Measurements from ENCODE around the gene DPYSL5.

Gene DPYSL5

GRCh38 chr2:26968001-26968400, 120.1 kb downstream of the DPYSL5 start:
- H3K27ac Mint-ChIP-seq = no peak overlapping the region
- no peaks in the 10 kb centered on the region for H3K9me3 Mint-ChIP-seq (ENCODE audit: low read depth)
- H3K36me3 Mint-ChIP-seq = no peaks in the 10 kb centered on the region

DNA sequence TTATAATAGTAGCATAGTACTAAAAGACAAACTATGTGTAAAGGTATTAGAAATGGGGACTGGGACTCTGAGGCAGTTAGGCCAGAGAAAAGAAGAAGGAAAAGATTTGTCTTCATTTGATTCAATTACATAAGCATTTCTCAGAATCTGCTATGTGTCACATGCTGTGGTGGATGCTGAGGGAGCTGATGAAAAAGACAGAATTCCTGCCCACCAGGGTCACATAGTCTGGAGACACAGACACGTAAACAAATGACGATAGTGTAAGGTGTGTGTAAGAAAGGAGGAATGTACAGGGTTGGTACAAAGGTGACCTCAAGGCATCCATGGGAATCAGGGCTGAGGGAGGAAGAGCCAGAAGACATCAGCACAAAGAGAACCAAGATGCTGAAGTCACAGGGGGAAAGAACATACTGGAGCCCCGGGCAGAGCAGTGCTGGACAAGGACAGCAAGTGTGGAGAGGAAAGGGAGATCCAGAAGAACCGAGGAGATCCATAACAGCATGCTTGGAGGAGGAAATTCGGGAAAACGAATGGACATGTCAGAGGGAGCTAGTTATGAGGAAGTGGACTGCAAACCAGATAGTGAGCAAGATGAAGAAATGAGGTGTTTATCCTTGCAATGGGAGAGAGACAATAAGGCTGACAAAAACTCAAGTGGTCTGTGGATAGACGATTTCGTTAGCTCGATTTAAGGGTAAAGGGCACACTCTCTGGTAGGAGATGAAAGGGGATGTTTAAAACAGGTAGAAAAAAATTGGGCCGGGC, 121.3 kb downstream of the DPYSL5 start:
- Mint-ChIP-seq H3K27ac (no peak overlapping the region), H3K27me3 (peaks cover 7% of the 10 kb centered on the region), H3K4me1 (ENCODE audit: low read depth) (peaks cover 24% of the 10 kb centered on the region), H3K9me3 (ENCODE audit: low read depth) (no peaks in the 10 kb centered on the region), H3K36me3 (no peaks in the 10 kb centered on the region), H3K4me3 (peak overlapping the region; percentile 82)

More at GRCh38 chr2:26968001-26968400, 120.1 kb downstream of the DPYSL5 start:
- H3K4me3 Mint-ChIP-seq = no peak overlapping the region
- H3K27me3 Mint-ChIP-seq = peaks cover 9% of the 10 kb centered on the region
- peaks cover 24% of the 10 kb centered on the region for H3K4me1 Mint-ChIP-seq (ENCODE audit: low read depth)

DNA sequence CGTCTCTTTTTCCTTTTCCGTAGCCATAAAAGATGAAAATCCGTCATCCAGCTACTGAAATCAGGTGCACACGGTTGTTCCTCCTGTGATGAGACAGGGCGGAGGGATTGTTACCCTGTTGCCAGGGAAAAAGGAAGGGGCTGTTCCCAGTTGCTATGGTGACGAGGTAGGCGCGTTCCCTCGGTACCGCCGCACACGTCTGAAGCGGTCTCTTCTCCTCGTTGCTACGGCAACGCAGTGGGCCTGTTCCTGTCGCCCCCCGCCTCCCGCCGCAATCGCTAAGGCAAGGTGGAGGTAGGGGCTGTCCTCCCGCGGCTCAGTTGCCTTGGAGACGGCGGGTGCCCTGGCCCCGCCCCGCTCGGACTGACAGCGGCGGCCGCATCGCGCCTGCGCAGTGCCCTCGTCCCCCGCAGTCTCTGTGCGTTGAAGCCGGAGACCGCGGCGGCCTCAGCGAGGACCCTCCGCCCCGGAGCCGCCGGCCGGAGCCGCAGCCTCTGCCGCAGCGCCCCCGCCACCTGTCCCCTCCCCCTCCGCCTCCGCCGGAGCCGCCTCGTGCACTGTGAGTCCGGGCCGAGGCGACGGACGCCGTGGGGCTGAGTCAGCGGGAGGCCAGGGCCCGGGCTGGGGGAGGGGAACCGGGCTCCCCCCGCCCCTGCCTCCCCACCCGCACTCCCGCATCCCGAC, 122.5 kb downstream of the DPYSL5 start, which contains the start of gene MAPRE3:
TSS of gene MAPRE3 (plus strand) at position 394 of the 684 bp plus-strand sequence. CDS start 51,582 bp downstream, outside the sequence.
- H3K27me3 Mint-ChIP-seq = peaks cover 6% of the 10 kb centered on the region
- H3K4me1 Mint-ChIP-seq (ENCODE audit: low read depth) = peaks cover 24% of the 10 kb centered on the region
- peak within 1 kb of the TSS; percentile 89 for H3K4me3 Mint-ChIP-seq
- H3K27ac Mint-ChIP-seq = no peak within 1 kb of the TSS
- H3K9me3 Mint-ChIP-seq (ENCODE audit: low read depth) = no peaks in the 10 kb centered on the region
- no peaks in the 10 kb centered on the region for H3K36me3 Mint-ChIP-seq

- peaks cover 6% of the 10 kb centered on the region for H3K27me3 Mint-ChIP-seq
Measured at GRCh38 chr2:26970928-26971627, 123.1 kb downstream of the DPYSL5 start.

DNA sequence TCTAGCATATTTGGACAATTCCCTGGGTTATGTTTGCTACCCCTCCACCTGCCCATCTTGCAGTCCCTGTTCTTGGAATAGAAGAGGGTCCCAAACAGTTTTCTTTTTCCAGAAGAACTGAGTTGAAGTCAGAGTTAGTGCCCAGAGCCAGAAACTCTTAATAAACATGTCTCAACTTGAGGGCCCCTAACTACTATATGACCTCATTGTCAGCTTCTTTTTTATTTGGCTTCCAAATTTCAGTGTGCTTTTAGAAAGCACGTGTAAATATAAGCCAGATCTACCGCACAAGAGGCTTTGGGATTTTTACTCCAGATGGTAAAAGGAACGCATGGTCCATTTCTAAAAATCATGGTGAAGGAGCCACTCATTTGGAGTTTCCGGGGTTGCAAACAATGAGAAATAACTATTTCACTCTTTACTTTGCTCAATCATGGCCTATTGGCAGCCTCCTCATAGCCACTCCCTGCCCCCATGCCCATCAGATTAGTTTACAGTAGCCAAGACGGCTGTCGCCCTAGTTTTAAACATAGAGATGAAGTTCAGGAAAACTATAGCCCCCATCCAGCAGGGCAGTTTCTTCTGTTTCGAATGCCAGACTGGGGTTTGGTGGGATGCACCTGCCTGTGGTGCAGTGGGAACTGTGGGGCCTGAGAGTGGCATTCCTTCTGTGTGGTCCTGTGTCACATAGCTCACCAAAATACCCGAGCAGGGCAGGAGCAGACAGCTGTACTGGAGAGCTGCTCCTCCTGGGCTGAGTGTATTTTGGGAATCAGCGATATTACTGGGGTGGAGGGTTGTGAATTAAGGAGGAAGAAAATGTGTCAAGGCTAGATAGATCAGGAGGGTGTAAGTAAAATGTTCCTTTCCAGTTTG, 124.2 kb downstream of the DPYSL5 start:
- H3K27me3 Mint-ChIP-seq = peaks cover 4% of the 10 kb centered on the region
- no peaks in the 10 kb centered on the region for H3K9me3 Mint-ChIP-seq (ENCODE audit: low read depth)
- no peak overlapping the region for H3K27ac Mint-ChIP-seq
- H3K4me1 Mint-ChIP-seq (ENCODE audit: low read depth) = peaks cover 24% of the 10 kb centered on the region
- H3K4me3 Mint-ChIP-seq = peak overlapping the region; percentile 89
- H3K36me3 Mint-ChIP-seq = no peaks in the 10 kb centered on the region

More at GRCh38 chr2:26970928-26971627, 123.1 kb downstream of the DPYSL5 start:
- no peaks in the 10 kb centered on the region for H3K9me3 Mint-ChIP-seq (ENCODE audit: low read depth)
- peak overlapping the region; percentile 89 for H3K4me3 Mint-ChIP-seq
- H3K36me3 Mint-ChIP-seq = no peaks in the 10 kb centered on the region
- H3K27ac Mint-ChIP-seq = no peak overlapping the region
- peaks cover 24% of the 10 kb centered on the region for H3K4me1 Mint-ChIP-seq (ENCODE audit: low read depth)

- Mint-ChIP-seq H3K4me1 (ENCODE audit: low read depth) (peaks cover 16% of the 10 kb centered on the region), H3K27me3 (peaks cover 1% of the 10 kb centered on the region), H3K36me3 (peaks cover 4% of the 10 kb centered on the region)
Measured at GRCh38 chr2:26974352-26974751, 126.4 kb downstream of the DPYSL5 start.

GRCh38 chr2:26975102-26975501, 127.2 kb downstream of the DPYSL5 start:
- H3K27me3 Mint-ChIP-seq = peaks cover 1% of the 10 kb centered on the region
- no peaks in the 10 kb centered on the region for H3K9me3 Mint-ChIP-seq (ENCODE audit: low read depth)
- peaks cover 10% of the 10 kb centered on the region for H3K4me1 Mint-ChIP-seq (ENCODE audit: low read depth)
- H3K4me3 Mint-ChIP-seq = no peak overlapping the region
- H3K36me3 Mint-ChIP-seq = peaks cover 4% of the 10 kb centered on the region
- H3K27ac Mint-ChIP-seq = no peak overlapping the region

More at GRCh38 chr2:26974352-26974751, 126.4 kb downstream of the DPYSL5 start:
- H3K27ac Mint-ChIP-seq = no peak overlapping the region
- no peak overlapping the region for H3K4me3 Mint-ChIP-seq
- H3K9me3 Mint-ChIP-seq (ENCODE audit: low read depth) = no peaks in the 10 kb centered on the region

DNA sequence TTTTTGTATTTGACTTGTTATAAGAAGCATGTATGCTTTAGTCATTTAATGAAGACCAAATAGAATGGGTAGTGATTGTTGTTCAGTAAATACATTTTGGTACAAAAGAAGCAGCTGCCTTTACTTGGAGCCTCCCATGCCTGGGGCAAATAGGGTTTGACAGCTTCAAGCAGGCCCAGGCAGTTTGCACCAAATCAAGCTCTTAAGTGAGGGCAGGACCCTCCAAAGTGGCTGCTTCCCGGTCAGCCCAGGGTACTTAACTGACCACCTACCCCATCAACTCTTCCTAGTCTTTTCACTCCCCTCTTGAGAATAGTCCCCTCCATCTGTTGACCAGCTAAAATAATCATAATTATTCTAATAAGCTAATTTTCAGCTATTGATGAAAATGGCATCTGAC, 127.7 kb downstream of the DPYSL5 start:
- peaks cover 4% of the 10 kb centered on the region for H3K36me3 Mint-ChIP-seq
- H3K27ac Mint-ChIP-seq = no peak overlapping the region
- peaks cover 9% of the 10 kb centered on the region for H3K4me1 Mint-ChIP-seq (ENCODE audit: low read depth)
- no peaks in the 10 kb centered on the region for H3K9me3 Mint-ChIP-seq (ENCODE audit: low read depth)
- H3K27me3 Mint-ChIP-seq = peaks cover 1% of the 10 kb centered on the region
- no peak overlapping the region for H3K4me3 Mint-ChIP-seq

GRCh38 chr2:26976237-26976636, 128.3 kb downstream of the DPYSL5 start:
- peaks cover 4% of the 10 kb centered on the region for H3K36me3 Mint-ChIP-seq
- no peak overlapping the region for H3K27ac Mint-ChIP-seq
- H3K4me3 Mint-ChIP-seq = no peak overlapping the region
- peaks cover 1% of the 10 kb centered on the region for H3K27me3 Mint-ChIP-seq
- no peaks in the 10 kb centered on the region for H3K9me3 Mint-ChIP-seq (ENCODE audit: low read depth)
- peaks cover 6% of the 10 kb centered on the region for H3K4me1 Mint-ChIP-seq (ENCODE audit: low read depth)

DNA sequence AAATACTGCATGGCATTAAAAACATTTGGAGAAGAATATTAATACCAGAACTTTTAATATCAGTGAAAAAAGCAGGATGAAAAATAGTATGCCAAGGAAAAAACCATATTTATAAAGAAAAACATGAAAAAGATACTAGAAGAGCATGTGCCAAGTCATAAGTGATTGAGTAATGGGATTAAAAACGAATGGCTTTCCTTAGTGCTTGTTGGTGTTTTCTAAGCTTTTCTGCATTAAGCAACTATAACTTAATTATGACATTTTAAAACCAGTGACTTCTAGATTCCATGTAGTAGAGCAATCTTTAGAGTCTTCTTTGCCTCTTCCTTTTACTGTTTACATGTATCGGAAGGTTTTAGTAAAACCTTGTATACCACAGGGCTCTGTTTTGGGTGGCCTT, 129.1 kb downstream of the DPYSL5 start:
- H3K27me3 Mint-ChIP-seq = peaks cover 1% of the 10 kb centered on the region
- H3K27ac Mint-ChIP-seq = no peak overlapping the region
- H3K4me1 Mint-ChIP-seq (ENCODE audit: low read depth) = no peaks in the 10 kb centered on the region

DNA sequence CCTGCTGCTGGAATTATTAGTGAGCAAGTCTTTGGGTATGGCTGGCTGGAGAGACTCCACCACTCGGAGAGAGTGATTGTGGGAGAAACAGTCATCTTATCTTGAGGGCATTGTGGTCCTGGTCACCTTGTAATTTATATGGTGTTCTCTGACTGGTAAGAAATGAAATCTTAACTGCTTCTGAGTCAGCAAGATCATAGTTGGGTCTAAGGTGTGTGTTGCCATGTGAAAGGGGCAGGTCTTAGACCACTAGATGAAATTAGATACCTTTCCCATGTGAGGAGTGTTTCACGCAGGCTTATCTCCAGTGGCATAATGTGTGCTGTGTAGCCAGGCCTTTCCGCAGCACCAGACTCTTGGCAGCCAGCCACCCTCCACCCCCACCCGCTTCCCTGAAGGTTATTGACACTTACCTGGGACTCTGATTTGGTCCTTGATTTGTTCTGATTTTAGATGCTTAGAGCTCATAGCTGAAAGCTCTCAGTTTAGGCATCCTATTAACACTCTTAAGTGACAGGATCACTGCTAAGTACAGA, 130.2 kb downstream of the DPYSL5 start:
- peaks cover 4% of the 10 kb centered on the region for H3K36me3 Mint-ChIP-seq
- no peak overlapping the region for H3K4me3 Mint-ChIP-seq
- no peaks in the 10 kb centered on the region for H3K9me3 Mint-ChIP-seq (ENCODE audit: low read depth)
- H3K4me1 Mint-ChIP-seq (ENCODE audit: low read depth) = no peaks in the 10 kb centered on the region
- H3K27me3 Mint-ChIP-seq = peaks cover 1% of the 10 kb centered on the region
- H3K27ac Mint-ChIP-seq = no peak overlapping the region

More for the DNA sequence above, 129.1 kb downstream of the DPYSL5 start:
- Mint-ChIP-seq H3K36me3 (peaks cover 4% of the 10 kb centered on the region), H3K9me3 (ENCODE audit: low read depth) (no peaks in the 10 kb centered on the region), H3K4me3 (no peak overlapping the region)

DNA sequence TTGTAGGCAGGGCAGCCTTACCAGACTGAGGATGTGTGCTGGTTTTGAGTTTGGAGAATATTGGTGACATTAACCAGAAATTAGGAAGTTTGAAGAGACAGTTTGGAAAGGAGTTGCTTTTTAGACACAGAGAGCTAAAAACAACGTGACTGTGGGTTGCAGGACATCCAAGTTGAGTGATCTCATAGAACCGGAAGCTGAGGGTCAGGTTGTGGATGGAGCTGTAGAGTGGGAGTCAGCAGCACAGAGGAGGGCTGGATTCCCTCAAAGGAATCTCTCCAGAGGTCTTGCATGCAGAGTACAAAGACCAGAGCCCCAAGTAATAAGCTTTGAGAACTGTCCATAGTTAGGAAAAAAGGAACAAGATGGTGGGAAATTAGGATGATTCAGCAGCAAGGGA, 131.8 kb downstream of the DPYSL5 start:
- Mint-ChIP-seq H3K36me3 (peaks cover 4% of the 10 kb centered on the region), H3K4me3 (no peak overlapping the region), H3K27me3 (peaks cover 1% of the 10 kb centered on the region), H3K4me1 (ENCODE audit: low read depth) (no peaks in the 10 kb centered on the region), H3K9me3 (ENCODE audit: low read depth) (no peaks in the 10 kb centered on the region), H3K27ac (no peak overlapping the region)

DNA sequence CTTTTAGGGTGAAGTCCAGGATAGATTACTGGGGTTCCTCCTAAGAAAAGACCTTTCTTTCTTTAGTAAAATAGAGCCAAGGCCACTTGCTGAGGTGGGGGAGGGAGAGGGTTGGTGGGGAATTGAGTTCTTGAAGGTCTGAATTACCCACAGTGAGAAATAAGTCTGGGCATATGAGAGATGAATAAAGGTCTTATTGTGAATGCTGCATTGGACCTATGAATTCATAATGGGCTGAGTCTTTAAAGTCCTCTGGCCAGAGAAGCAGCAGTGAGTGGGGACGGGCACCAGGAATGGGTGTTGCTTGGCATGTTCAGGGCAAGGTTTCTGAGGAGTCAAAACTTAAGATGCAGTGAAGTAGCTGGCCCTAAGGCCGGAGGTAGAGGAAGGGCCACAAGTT, 133.0 kb downstream of the DPYSL5 start:
- Mint-ChIP-seq H3K27ac (no peak overlapping the region), H3K9me3 (ENCODE audit: low read depth) (no peaks in the 10 kb centered on the region), H3K36me3 (peaks cover 4% of the 10 kb centered on the region)

More for the DNA sequence above, 133.0 kb downstream of the DPYSL5 start:
- no peaks in the 10 kb centered on the region for H3K4me1 Mint-ChIP-seq (ENCODE audit: low read depth)
- H3K27me3 Mint-ChIP-seq = no peaks in the 10 kb centered on the region
- H3K4me3 Mint-ChIP-seq = no peak overlapping the region

All from activated naive CD8-positive, alpha-beta T cell (primary cell).